Fibroblast of lung (primary cell): Measurements from ENCODE around the gene LIN37.

Source experiments
- CTCF ChIP-seq, 2 donors: IDR thresholded peaks in 1 of 2; conservative IDR thresholded peaks in 1 of 2; 1 replicate in 1 of 2; 2 replicates in 1 of 2; pipeline ENCODE4 v1.5.1; 2011 to 2012; ENCODE audit warnings: low read length in 2 of 2, control low read depth in 1 of 2, inconsistent platforms in 1 of 2, low read depth in 1 of 2, mild to moderate bottlenecking in 1 of 2
- EZH2 ChIP-seq: IDR thresholded peaks from 2 replicates; pipeline ENCODE4 v1.5.1; 2012; ENCODE audit warnings: low read length, control low read depth, mild to moderate bottlenecking; ENCODE audit errors: missing control alignments

- no peak for TF ChIP-seq CTCF (conservative IDR thresholded peaks at IDR 0.05 in 1 of 2, IDR thresholded peaks at IDR 0.05 in 1 of 2; ENCODE audit: low read depth in 1 of 2, low read length in 2 of 2)
- TF ChIP-seq EZH2 = no peak
Observed at GRCh38 chr19:35723671-35724070, 24.7 kb upstream of the LIN37 start.
